ENCODE measurements around the gene USP5.

GRCh38 chr12:6852651-6853354, 853 bp downstream of the USP5 start:
- TF ChIP-seq POLR2AphosphoS5 (IDR thresholded peaks at IDR 0.05) (peak in 1 of 4 donors; percentile 3), CTCF (IDR thresholded peaks at IDR 0.05) (no peak), POLR2A (IDR thresholded peaks at IDR 0.05) (no peak)
